HepG2 (cell line): Measurements from ENCODE around the gene CTIF. TPM values are rescaled to one million over a fixed set of nuclear protein-coding genes. Genes with fewer than 3 reads are reported as not detected.

Experiments
- ATAC-seq: fragments of 200-7000 bp; cut with Tn5 transposase; 3 replicates; pipeline ENCODE4 v1.9.1; 2020; ENCODE audit warnings: mild to moderate bottlenecking, moderate library complexity
- BruUV-seq: library from RNA; stranded (reverse); fragments of 400-500 nt; replicated peaks from 2 replicates; lab custom pipeline; 2021; lab: Mats Ljungman, UMichigan
- CTCF ChIA-PET: fragments of 300-600 bp; formaldehyde crosslinking; extraction: SDS; loops from one replicate; lab custom pipeline; 2021; ENCODE audit warnings: low total read pairs, inconsistent platforms, low intra/inter-chr PET ratio; lab: Yijun Ruan, JAX
- POLR2A ChIA-PET: fragments of 350-600 bp; sonication (Branson Sonifier 250); formaldehyde crosslinking; loops from one replicate; lab custom pipeline; 2020; ENCODE audit warnings: antibody characterized with exemption, inconsistent platforms; lab: Yijun Ruan, JAX
- DNase-seq: peaks from one replicate; pipeline ENCODE4 v3.0.0-alpha.2; 2015; ENCODE audit warnings: low spot score
- FAIRE-seq: peaks from 3 replicates; lab custom pipeline; 2011; peaks lifted over from hg19 to GRCh38; lab: Jason Lieb, UNC
- H2AFZ ChIP-seq: one replicate; pipeline ENCODE4 v1.6.1; 2011; ENCODE audit warnings: low read length, inconsistent platforms
- H3K27ac ChIP-seq: fragments of 300-600 bp; 3 replicates; pipeline ENCODE4 v1.8.0; 2011; ENCODE audit warnings: mixed run types, mild to moderate bottlenecking, mixed read lengths, low read length, inconsistent platforms; ENCODE audit not compliant: insufficient read depth; ENCODE audit errors: extremely low read length
- H3K27me3 ChIP-seq, 2 experiments: fragments of 200-600 bp in 1 of 2; 2 replicates in 1 of 2; 3 replicates in 1 of 2; pipeline versions ENCODE4 v1.6.0 to v1.8.0; 2011; ENCODE audit warnings: low read length in 2 of 2, mild to moderate bottlenecking in 2 of 2, moderate library complexity in 2 of 2, inconsistent platforms in 1 of 2; ENCODE audit not compliant: insufficient read depth in 2 of 2, control insufficient read depth in 1 of 2
- H3K36me3 ChIP-seq, 2 experiments: fragments of 200-600 bp in 1 of 2; replicated peaks in 1 of 2; 2 replicates in 1 of 2; 3 replicates in 1 of 2; pipeline versions ENCODE4 v1.5.1 to v1.8.0; 2011; ENCODE audit warnings: low read length in 2 of 2, inconsistent platforms in 1 of 2; ENCODE audit not compliant: insufficient read depth in 2 of 2, control insufficient read depth in 1 of 2
- H3K4me1 ChIP-seq: 2 replicates; pipeline ENCODE4 v1.5.1; 2012; ENCODE audit warnings: low read length, inconsistent platforms; ENCODE audit not compliant: insufficient read depth
- H3K4me2 ChIP-seq: 2 replicates; pipeline ENCODE4 v1.6.0; 2011; ENCODE audit warnings: low read depth, low read length, inconsistent platforms
- H3K4me3 ChIP-seq, 3 experiments: fragments of 200-600 bp in 1 of 3; sonication (generic), shearing (Covaris generic) in 1 of 3; replicated peaks in 1 of 3; 2 replicates each; pipeline ENCODE4 v1.5.1; 2011 to 2016; ENCODE audit warnings: low read length in 3 of 3, inconsistent platforms in 2 of 3, low read depth in 2 of 3, mild to moderate bottlenecking in 2 of 3, control low read depth in 1 of 3, mixed read lengths in 1 of 3; ENCODE audit not compliant: insufficient read depth in 1 of 3
- H3K79me2 ChIP-seq: one replicate; pipeline ENCODE4 v1.6.1; 2011; ENCODE audit warnings: low read length, inconsistent platforms; ENCODE audit not compliant: insufficient read depth
- H3K9ac ChIP-seq: 2 replicates; pipeline ENCODE4 v1.6.0; 2011; ENCODE audit warnings: mild to moderate bottlenecking, low read depth, low read length, inconsistent platforms; ENCODE audit not compliant: insufficient read depth
- H3K9me3 ChIP-seq: 2 replicates; pipeline ENCODE4 v1.5.1; 2012; ENCODE audit warnings: mild to moderate bottlenecking, low read length
- H4K20me1 ChIP-seq: 2 replicates; pipeline ENCODE4 v1.6.0; 2011; ENCODE audit warnings: inconsistent platforms, mild to moderate bottlenecking, low read length, moderate library complexity; ENCODE audit not compliant: insufficient read depth
- ZNF501 ChIP-seq: sonication (generic); formaldehyde crosslinking; IDR thresholded peaks from 2 replicates; pipeline ENCODE4 v1.5.1; 2020; ENCODE audit warnings: mild to moderate bottlenecking, moderate library complexity, missing genetic modification reagents
- ZNF558 ChIP-seq: sonication (generic); formaldehyde crosslinking; IDR thresholded peaks from 2 replicates; pipeline ENCODE4 v1.9.0; 2022; ENCODE audit warnings: mild to moderate bottlenecking, missing genetic modification reagents, borderline replicate concordance
- in situ Hi-C: cut with HindIII; loops from 2 replicates; pipeline ENCODE4 v1.10.0; 2017; ENCODE audit warnings: low pct_unique_long_range_greater_than_20kb; ENCODE audit not compliant: extremely low pct_ligation_motif_present
- intact Hi-C: fragments of 100-400 bp; cut with micrococcal nuclease; formaldehyde crosslinking; loops from one replicate; pipeline ENCODE4 v1.10.0; 2022; ENCODE audit not compliant: unreplicated experiment
- polyA plus RNA-seq, 8 experiments: library from polyadenylated mRNA; depleted of rRNA in 3 of 8; stranded (reverse) in 7 of 8; unstranded in 1 of 8; fragments of >200 nt; fragmentation: Illumina TruSeq in 4 of 8; extraction: Trizol in 4 of 8; gene quantifications; 2 replicates each; pipeline versions ENCODE4 v1.2.1 to v1.2.3, GENCODE V29; 2011 to 2016; ENCODE audit warnings: low read depth in 4 of 8, missing spikeins in 1 of 8, mixed read lengths in 1 of 8; ENCODE audit not compliant: insufficient read depth in 1 of 8
- total RNA-seq, 5 experiments: library from RNA; depleted of rRNA; stranded (reverse); fragments of >200 nt; fragmentation: Illumina TruSeq; extraction: Trizol; gene quantifications; 2 replicates each; pipeline ENCODE4 v1.2.3, GENCODE V29; 2016; ENCODE audit warnings: low read depth in 1 of 5
- TF ChIP-seq, protein P1 (sequence below): sonication (generic); formaldehyde crosslinking; IDR thresholded peaks from one replicate; pipeline ENCODE4 v1.5.1; 2020; ENCODE audit warnings: mild to moderate bottlenecking, missing genetic modification reagents; ENCODE audit errors: not compliant biosample characterization
- TF ChIP-seq, protein P2 (sequence below): sonication (generic); formaldehyde crosslinking; IDR thresholded peaks from 2 replicates; pipeline ENCODE4 v1.4.0; 2020; ENCODE audit warnings: missing genetic modification reagents

CTIF gene
- total and polyA plus RNA-seq, 2 of the 13 experiments (the other 11 are each of a cell fraction or from before 2014, with no cell fraction given): 18.2 to 28.0 TPM

DNA sequence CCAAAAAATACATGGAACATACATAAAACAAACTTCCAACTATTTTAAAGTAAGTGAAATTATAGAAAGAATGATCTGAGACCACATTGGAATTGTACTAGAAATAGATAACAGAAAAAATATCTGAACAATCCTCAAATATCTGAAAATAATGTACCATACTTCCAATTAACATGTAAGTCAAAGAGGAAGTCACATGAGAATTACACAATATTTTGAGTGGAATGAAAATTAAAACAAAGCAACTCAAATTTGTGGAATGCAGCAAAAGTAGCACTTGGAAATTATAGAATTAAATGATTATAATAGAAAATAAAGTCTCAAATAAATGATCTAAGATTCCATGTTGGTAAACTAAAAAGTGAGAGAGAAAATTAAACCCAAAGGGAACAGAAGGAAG, 38.3 kb upstream of the CTIF start:
- H3K79me2 ChIP-seq: no peaks in the 10 kb centered on the region
- no peak overlapping the region for H3K4me3 ChIP-seq
- DNase-seq (no peak), ATAC-seq (no peak), FAIRE-seq (no peak)
- no peak overlapping the region for H3K27ac ChIP-seq
- H3K9ac ChIP-seq: no peak overlapping the region
- no TSS peak for BruUV-seq
- in situ Hi-C loops: no loop called here
- CTCF ChIA-PET: no interaction called here
- no peaks in the 10 kb centered on the region for H3K4me1 ChIP-seq
- H3K9me3 ChIP-seq: peaks cover 7% of the 10 kb centered on the region
- TF ChIP-seq, protein P1, sequence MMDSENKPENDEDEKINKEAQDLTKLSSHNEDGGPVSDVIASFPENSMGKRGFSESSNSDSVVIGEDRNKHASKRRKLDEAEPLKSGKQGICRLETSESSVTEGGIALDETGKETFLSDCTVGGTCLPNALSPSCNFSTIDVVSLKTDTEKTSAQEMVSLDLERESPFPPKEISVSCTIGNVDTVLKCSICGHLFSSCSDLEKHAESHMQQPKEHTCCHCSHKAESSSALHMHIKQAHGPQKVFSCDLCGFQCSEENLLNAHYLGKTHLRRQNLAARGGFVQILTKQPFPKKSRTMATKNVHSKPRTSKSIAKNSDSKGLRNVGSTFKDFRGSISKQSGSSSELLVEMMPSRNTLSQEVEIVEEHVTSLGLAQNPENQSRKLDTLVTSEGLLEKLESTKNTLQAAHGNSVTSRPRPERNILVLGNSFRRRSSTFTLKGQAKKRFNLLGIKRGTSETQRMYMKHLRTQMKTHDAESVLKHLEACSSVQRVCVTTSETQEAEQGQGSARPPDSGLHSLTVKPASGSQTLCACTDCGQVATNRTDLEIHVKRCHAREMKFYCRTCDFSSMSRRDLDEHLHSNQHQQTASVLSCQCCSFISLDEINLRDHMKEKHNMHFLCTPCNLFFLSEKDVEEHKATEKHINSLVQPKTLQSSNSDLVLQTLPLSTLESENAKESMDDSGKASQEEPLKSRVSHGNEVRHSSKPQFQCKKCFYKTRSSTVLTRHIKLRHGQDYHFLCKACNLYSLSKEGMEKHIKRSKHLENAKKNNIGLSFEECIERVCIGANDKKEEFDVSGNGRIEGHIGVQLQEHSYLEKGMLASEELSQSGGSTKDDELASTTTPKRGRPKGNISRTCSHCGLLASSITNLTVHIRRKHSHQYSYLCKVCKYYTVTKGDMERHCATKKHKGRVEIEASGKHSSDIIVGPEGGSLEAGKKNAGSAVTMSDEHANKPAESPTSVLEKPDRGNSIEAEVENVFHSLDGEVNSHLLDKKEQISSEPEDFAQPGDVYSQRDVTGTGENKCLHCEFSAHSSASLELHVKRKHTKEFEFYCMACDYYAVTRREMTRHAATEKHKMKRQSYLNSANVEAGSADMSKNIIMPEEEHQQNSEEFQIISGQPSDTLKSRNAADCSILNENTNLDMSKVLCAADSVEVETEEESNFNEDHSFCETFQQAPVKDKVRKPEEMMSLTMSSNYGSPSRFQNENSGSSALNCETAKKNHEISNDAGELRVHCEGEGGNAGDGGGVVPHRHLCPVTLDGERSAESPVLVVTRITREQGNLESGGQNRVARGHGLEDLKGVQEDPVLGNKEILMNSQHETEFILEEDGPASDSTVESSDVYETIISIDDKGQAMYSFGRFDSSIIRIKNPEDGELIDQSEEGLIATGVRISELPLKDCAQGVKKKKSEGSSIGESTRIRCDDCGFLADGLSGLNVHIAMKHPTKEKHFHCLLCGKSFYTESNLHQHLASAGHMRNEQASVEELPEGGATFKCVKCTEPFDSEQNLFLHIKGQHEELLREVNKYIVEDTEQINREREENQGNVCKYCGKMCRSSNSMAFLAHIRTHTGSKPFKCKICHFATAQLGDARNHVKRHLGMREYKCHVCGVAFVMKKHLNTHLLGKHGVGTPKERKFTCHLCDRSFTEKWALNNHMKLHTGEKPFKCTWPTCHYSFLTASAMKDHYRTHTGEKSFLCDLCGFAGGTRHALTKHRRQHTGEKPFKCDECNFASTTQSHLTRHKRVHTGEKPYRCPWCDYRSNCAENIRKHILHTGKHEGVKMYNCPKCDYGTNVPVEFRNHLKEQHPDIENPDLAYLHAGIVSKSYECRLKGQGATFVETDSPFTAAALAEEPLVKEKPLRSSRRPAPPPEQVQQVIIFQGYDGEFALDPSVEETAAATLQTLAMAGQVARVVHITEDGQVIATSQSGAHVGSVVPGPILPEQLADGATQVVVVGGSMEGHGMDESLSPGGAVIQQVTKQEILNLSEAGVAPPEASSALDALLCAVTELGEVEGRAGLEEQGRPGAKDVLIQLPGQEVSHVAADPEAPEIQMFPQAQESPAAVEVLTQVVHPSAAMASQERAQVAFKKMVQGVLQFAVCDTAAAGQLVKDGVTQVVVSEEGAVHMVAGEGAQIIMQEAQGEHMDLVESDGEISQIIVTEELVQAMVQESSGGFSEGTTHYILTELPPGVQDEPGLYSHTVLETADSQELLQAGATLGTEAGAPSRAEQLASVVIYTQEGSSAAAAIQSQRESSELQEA (CRISPR knock-in tag): no peak
- TF ChIP-seq ZNF558 (CRISPR knock-in tag) (no peak), ZNF501 (CRISPR knock-in tag) (no peak)
- TF ChIP-seq, protein P2, sequence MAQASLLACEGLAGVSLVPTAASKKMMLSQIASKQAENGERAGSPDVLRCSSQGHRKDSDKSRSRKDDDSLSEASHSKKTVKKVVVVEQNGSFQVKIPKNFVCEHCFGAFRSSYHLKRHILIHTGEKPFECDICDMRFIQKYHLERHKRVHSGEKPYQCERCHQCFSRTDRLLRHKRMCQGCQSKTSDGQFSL (CRISPR knock-in tag): no peak
- POLR2A ChIA-PET: no interaction called here
- H3K27me3 ChIP-seq: no peaks in the 10 kb centered on the region; a peak in 1 of 5 replicates
- no peaks in the 10 kb centered on the region for H3K36me3 ChIP-seq
- no peak overlapping the region for H3K4me2 ChIP-seq
- no peaks in the 10 kb centered on the region for H4K20me1 ChIP-seq
- H2AFZ ChIP-seq: no peak overlapping the region
- intact Hi-C loops: no loop called here
